GM21528 (cell line): Measurements from ENCODE around the gene FBN2.

Experiments
- ATAC-seq: cut with Tn5 transposase; IDR thresholded peaks from one replicate; pipeline ENCODE4 v1.9.1; 2021; ENCODE audit warnings: mild to moderate bottlenecking, moderate library complexity; ENCODE audit not compliant: unreplicated experiment, low FRiP score

Gene FBN2

GRCh38 chr5:128264564-128265360, 273.3 kb downstream of the FBN2 start:
- no peak for ATAC-seq

GRCh38 chr5:128263357-128263756, 274.7 kb downstream of the FBN2 start:
- ATAC-seq: no peak

- ATAC-seq: no peak
These were observed 275.1 kb downstream of the FBN2 start for GRCh38 chr5:128262911-128263310.

- no peak for ATAC-seq
These were observed 278.4 kb downstream of the FBN2 start for GRCh38 chr5:128259607-128260021.

GRCh38 chr5:128258372-128258771, 279.7 kb downstream of the FBN2 start:
- ATAC-seq: no peak

- no peak for ATAC-seq
These were observed 281.0 kb downstream of the FBN2 start for GRCh38 chr5:128257076-128257475.

DNA sequence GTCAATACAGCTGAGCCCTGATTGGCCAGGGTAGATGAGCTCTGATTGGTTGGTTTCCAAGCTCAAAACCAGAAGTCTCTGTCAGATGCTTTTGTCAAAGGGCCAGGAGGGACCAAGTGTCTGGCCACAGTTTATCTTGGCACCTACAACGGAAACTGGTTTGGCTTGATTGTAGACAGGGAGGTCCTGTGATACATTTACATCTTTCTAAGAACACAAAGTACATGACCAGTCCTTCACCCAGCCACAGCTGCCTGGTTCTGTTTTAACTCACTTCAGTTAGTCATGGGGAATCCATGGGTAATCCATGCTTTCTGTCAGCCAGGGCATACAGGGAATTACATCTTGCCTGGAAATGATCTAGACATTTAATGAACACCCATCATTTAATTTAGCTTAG, 283.3 kb downstream of the FBN2 start:
- no peak for ATAC-seq

DNA sequence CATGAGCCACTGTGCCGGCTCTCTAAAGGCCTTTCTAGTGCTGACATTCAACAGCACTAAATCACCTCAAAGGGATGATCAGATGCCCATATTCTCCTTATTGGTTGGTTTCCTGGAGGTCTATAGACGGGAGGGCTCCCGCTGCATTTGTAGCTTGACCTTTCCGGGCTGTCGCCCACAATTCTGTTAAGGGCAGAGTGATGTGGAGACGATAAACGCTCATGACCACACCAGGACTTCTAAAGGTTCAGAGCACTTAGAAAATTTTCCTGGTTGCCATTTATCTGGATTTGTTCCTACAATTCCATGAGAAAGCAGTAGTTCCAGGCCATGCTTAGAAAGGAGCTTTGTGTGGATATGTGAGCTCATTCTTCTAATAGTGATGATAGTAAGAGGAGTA, 284.2 kb downstream of the FBN2 start:
- ATAC-seq: no peak

DNA sequence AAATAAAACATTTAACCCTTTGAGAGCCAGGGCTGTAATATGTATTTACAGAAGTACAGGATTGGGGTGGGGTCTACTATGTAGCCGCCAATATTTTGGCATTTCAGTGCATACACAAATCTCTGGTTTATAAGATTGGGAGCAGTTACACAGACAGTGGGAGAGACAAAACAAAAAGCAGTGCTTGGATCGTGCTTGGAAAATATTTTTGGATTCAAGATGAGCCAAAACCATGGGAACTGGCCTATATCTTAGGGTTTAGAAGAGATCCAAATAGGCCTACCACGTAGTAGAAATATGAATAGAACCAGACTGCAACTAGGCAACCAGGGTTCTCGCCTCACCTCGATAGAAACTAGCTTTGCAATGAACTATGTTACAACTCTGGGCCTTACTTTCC, 284.9 kb downstream of the FBN2 start:
- no peak for ATAC-seq

GRCh38 chr5:128252756-128253155, 285.3 kb downstream of the FBN2 start:
- no peak for ATAC-seq

- no peak for ATAC-seq
These were observed 285.8 kb downstream of the FBN2 start for GRCh38 chr5:128252196-128252595.

DNA sequence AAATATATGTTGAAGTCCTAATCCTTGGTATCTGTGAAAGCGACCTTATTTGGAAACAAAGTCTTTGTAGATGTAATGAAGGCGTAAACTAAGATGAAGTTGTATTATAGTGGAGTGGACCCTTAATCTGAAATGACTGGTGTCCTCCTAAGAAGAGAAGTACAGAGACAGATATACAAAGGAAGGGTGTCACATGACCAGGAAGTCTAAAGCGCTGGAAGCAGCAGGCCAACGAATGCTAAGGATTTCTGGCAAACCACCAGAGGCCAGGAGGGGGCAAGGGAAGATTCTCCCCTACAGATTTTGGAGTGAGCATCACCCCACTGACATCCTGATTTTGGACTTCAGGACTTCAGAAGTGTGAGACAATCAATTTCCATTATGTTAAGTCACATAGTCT, 292.1 kb downstream of the FBN2 start:
- no peak for ATAC-seq

GRCh38 chr5:128243958-128244582, 294.0 kb downstream of the FBN2 start:
- ATAC-seq: no peak

GRCh38 chr5:128241051-128241695, 296.9 kb downstream of the FBN2 start:
- ATAC-seq: no peak

DNA sequence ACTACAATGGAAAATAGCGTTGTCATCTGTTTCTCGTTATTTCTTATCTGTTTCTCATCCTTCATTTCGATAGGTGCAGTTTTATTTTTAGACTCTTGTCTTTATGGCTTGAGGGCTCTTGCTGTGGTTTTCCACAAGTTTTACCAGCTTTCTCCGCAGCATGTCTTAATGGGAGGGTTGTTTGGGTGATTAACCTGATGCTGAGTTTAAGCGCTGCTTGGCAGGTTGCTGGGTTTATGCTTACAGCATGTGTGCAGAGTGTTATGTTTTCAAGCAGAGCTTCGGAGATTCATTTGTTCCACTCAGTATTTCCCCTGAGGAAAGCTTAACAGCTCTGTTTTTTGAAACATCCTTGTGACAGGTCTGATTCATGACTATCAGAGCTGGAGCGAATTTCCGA, 300.5 kb downstream of the FBN2 start:
- ATAC-seq: no peak

DNA sequence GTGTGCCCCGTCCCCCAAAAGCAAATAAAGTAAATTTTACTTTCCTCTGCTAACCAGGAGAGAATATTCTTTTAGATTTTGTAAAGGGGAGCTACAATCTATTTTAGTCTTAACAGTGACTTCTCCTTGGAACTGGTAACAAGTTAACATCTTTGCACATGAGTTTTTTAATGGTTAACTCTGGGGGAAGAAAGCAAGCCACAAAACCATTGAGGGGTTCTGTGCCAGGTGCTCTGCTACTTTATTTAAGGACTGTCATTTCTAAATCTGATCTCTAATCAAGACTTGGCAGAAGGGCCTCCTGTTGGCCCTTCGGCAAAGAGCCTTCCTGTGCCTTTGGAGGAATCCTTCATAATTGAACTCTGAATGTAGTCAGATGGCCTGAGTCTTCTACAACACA, 301.0 kb downstream of the FBN2 start:
- no peak for ATAC-seq

DNA sequence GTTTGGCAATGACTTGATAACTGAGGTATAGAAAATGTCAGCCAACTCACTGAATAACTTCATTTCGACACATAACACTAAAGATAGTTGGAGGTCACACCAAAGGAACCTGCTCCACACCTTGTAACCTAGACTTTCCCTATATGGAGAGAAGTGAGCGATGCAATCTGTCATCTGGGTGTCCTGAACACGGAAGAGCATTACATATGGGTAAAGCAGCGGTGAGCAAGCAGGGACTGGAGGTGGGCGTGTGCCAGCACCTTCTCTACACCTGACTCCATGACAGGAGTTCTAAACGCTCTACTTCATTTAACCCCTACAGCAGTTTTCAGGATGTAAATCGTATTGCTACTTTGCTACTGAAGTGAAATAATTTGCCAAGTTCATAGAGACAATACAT, 301.7 kb downstream of the FBN2 start:
- ATAC-seq: no peak

DNA sequence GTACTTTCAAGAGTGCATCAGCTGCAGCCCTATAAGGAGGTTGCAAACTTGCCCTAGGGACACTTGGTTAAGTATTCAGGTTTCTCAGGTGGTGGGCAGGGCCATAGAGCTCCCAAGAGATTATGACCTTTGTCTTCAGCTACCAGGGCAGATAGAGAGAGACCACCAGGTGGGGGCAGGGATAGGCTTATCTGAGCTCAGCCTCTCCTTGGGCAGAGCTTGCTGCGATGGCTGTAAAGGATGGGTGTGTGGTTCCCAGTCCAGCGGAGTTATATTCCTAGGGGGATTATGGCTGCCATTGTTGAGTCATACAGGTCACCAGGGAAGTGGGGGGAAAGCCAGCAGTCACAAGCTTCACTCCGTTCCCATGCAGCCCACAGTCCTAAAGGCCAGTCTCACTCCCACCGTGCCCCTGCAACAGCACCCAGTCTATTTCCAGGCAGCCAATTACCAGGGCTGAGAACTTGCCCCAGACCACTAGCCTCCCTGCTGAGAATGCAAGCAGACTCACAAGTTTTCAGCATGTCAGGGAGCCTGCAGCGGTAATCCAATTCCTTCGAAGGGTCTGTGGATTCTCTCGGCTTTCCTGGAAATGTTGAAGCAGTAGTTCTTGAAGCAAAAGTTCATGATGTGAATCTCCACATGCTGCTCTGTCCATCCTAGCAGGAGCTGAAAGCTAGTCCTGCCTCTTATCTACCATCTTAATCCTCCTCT, 303.0 kb downstream of the FBN2 start:
- ATAC-seq: no peak

DNA sequence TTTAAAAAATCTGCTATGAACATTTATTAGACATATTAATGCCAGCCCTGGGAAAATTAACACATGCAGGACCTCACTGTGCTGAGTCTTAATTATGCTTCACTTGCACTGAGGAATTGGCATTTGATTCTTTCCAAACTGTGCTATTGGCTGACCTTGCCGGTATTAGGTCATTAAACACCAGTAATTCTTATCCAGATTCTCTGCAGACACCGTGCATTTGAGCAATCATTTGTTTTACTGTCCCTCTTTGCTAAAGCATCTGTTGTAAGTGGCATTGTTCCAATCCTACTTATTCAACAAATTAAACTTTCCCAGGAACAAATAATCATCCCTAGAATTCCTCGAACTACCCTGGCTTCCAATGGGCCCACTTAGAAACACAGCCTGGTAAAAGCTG, 309.5 kb downstream of the FBN2 start:
- no peak for ATAC-seq

GRCh38 chr5:128228008-128228407, 310.0 kb downstream of the FBN2 start:
- ATAC-seq: no peak
